HFFc6 (cell line): ENCODE data around the gene GPC5. TPM values are rescaled to one million over a fixed set of nuclear protein-coding genes. Genes with fewer than 3 reads are reported as not detected.

Source experiments
- DNase-seq: peaks from one replicate; pipeline ENCODE4 v3.0.0-alpha.2; 2018
- H3K27ac Mint-ChIP-seq: 2 replicates; pipeline ENCODE4 v1.8.0; 2020; ENCODE audit warnings: mild to moderate bottlenecking, mixed read lengths
- H3K27me3 Mint-ChIP-seq: 2 replicates; pipeline ENCODE4 v1.8.0; 2021; ENCODE audit warnings: mild to moderate bottlenecking, moderate library complexity, mixed read lengths; ENCODE audit not compliant: insufficient read depth
- H3K36me3 Mint-ChIP-seq: 2 replicates; pipeline ENCODE4 v1.8.0; 2021; ENCODE audit warnings: low read depth, mixed read lengths
- H3K4me1 Mint-ChIP-seq: 2 replicates; pipeline ENCODE4 v1.8.0; 2020; ENCODE audit warnings: low read depth, mixed read lengths
- H3K4me3 Mint-ChIP-seq: 2 replicates; pipeline ENCODE4 v1.8.0; 2020; ENCODE audit warnings: mild to moderate bottlenecking, moderate library complexity, mixed read lengths
- H3K9me3 Mint-ChIP-seq: 2 replicates; pipeline ENCODE4 v1.8.0; 2020; ENCODE audit warnings: mild to moderate bottlenecking, mixed read lengths
- total RNA-seq, 6 experiments: library from RNA; stranded (reverse); fragmentation: NEBNext Ultra II Directional; extraction: Animal tissue kit (Norgen Biotek cat#: 25700); gene quantifications; 2 replicates in 1 of 6; 3 replicates in 5 of 6; pipeline ENCODE4 v1.2.3, GENCODE V29; 2021
- TF ChIP-seq, protein P1 (sequence below): fragments of 200-600 bp; sonication (generic); IDR thresholded peaks from 2 replicates; pipeline ENCODE4 v1.5.0; 2021; ENCODE audit warnings: antibody characterized with exemption, mild to moderate bottlenecking

The GPC5 gene
- total RNA-seq, 6 experiments from 2014 or later: 0.06 TPM; not detected in 5

- Mint-ChIP-seq H3K27ac (no peak overlapping the region), H3K9me3 (peaks cover 32% of the 10 kb centered on the region), H3K36me3 (no peaks in the 10 kb centered on the region), H3K4me1 (no peaks in the 10 kb centered on the region), H3K4me3 (no peak overlapping the region), H3K27me3 (no peaks in the 10 kb centered on the region)
- no peak for DNase-seq
- TF ChIP-seq, protein P1, sequence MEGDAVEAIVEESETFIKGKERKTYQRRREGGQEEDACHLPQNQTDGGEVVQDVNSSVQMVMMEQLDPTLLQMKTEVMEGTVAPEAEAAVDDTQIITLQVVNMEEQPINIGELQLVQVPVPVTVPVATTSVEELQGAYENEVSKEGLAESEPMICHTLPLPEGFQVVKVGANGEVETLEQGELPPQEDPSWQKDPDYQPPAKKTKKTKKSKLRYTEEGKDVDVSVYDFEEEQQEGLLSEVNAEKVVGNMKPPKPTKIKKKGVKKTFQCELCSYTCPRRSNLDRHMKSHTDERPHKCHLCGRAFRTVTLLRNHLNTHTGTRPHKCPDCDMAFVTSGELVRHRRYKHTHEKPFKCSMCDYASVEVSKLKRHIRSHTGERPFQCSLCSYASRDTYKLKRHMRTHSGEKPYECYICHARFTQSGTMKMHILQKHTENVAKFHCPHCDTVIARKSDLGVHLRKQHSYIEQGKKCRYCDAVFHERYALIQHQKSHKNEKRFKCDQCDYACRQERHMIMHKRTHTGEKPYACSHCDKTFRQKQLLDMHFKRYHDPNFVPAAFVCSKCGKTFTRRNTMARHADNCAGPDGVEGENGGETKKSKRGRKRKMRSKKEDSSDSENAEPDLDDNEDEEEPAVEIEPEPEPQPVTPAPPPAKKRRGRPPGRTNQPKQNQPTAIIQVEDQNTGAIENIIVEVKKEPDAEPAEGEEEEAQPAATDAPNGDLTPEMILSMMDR: no peak
Measured at GRCh38 chr13:91539286-91540157, 141.1 kb downstream of the GPC5 start.

DNA sequence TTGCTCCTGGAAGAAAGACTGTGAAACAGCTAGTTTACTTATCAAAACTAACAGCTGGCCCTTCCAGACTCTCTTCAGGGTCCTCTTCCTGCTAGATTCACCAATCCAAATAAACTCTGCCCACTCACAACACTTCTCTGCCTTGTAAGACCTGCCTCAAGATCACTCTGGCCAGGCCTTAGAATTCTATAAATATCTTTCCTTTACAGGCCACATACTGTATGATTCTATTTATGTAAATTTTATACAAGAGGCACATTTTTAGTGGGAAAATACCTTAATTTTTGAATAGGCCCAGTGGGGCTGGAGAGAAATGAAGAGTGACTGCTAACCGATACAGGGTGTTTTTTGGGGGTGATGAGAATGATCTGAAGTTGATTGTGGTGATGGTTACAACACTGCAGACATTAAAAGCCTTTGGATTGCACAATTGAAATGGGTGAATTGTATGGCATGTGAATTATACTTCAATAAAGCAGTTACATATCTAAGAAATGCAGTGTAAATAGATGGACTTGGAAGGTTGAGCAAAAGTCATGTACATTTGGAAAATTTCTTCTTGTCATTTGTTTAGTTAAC is 141.8 kb downstream of the GPC5 start:
- Mint-ChIP-seq H3K36me3 (no peaks in the 10 kb centered on the region), H3K9me3 (peaks cover 25% of the 10 kb centered on the region), H3K4me1 (no peaks in the 10 kb centered on the region), H3K27ac (no peak overlapping the region), H3K27me3 (no peaks in the 10 kb centered on the region), H3K4me3 (no peak overlapping the region)
- TF ChIP-seq, protein P1: no peak
- no peak for DNase-seq

DNA sequence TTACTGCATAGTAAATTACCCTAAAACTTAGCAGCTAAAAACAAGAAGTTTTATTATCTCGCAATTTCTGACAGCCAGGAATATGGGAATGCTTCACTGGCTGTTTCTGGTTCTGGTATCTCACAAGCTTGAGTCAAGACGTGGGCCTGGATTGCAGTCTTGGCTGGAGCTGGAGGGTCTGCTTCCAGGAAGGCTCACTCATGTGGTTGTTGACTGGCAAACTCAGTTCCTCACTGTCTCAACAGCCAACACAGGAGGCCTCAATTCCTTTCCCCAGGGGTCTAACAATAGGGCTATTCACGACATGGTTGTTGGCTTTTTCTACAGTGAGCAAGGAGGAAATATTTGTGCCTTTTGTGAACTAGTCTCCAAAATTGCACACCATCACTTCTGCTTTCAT is 146.3 kb downstream of the GPC5 start:
- H3K4me3 Mint-ChIP-seq: no peak overlapping the region
- DNase-seq: no peak
- H3K4me1 Mint-ChIP-seq: no peaks in the 10 kb centered on the region
- no peaks in the 10 kb centered on the region for H3K27me3 Mint-ChIP-seq
- TF ChIP-seq, protein P1: no peak
- H3K36me3 Mint-ChIP-seq: no peaks in the 10 kb centered on the region
- H3K27ac Mint-ChIP-seq: no peak overlapping the region
- peaks cover 41% of the 10 kb centered on the region for H3K9me3 Mint-ChIP-seq

DNA sequence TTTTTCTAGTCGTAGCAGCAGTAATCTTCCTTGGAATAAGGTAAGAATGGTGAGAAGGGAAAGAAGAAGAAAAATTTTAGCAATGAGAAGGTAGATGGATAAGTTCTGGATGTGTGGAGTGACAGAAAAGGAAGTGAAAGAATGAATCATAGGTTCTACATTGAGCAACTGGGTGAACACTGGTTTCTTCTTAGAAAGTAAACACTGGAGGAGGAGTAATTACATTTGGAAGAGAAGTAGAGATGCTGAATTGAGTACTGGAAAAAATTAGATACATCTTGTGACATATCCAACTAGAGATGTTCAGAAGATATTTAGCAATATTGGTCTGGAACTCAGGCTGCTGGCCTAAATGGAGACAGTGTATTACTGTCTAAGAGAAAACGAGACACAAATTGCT is 148.5 kb downstream of the GPC5 start:
- Mint-ChIP-seq H3K27me3 (no peaks in the 10 kb centered on the region), H3K36me3 (no peaks in the 10 kb centered on the region), H3K9me3 (peaks cover 46% of the 10 kb centered on the region), H3K27ac (no peak overlapping the region), H3K4me3 (no peak overlapping the region), H3K4me1 (no peaks in the 10 kb centered on the region)
- TF ChIP-seq, protein P1: no peak
- DNase-seq: no peak

DNA sequence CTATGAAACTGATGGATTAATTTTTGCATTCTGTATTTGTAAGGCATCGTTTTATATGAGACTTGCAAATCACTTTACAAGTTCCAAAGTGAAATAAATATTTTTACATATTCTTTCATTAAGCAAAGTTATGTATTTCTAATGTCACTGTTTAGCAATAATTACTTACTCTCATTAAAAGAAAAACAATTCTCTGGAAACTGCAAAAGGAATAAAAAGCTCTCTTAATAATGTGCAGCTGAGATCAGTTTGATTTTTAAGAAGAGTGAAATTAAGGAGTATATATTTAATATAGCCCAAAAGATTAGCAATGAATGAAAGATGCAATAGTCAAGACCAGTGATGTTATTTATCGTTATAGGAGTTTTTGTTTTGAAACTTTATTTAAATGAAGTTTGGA is 155.2 kb downstream of the GPC5 start:
- TF ChIP-seq, protein P1: no peak
- no peak for DNase-seq
- Mint-ChIP-seq H3K9me3 (peaks cover 36% of the 10 kb centered on the region), H3K27ac (no peak overlapping the region), H3K27me3 (peaks cover 1% of the 10 kb centered on the region; the same call in 1 of the 2 replicates), H3K4me3 (no peak overlapping the region), H3K4me1 (no peaks in the 10 kb centered on the region), H3K36me3 (no peaks in the 10 kb centered on the region)
